Activated T-helper 2 cell treated with anti-CD3 and anti-CD28 coated beads, Interferon-gamma antibody, Interleukin-2, Interleukin-4, amounts not matched to agents 10 μg/mL and 5 μg/mL and 100 μg/mL, durations not matched to agents 14 hours and 24 hours and 36 hours (primary cell): ENCODE measurements around the gene CLCN3. TPM values are rescaled to one million over a fixed set of nuclear protein-coding genes. Genes with fewer than 3 reads are reported as not detected.
"Not testable (repeated sequence)": the region's sequence is repeated elsewhere in the genome, so short reads cannot be mapped to it uniquely, and the experiment has no call there.

ENCODE experiments used
- DNase-seq: peaks from one replicate; pipeline ENCODE4 v3.0.0; 2021; ENCODE audit warnings: low spot score
- H3K27ac Mint-ChIP-seq: one replicate; pipeline ENCODE4 v1.8.0; 2021; ENCODE audit warnings: mixed read lengths
- H3K27me3 Mint-ChIP-seq: one replicate; pipeline ENCODE4 v1.8.0; 2021; ENCODE audit warnings: low read depth, mixed read lengths
- H3K36me3 Mint-ChIP-seq: one replicate; pipeline ENCODE4 v1.8.0; 2021; ENCODE audit warnings: low read depth, mixed read lengths
- H3K4me1 Mint-ChIP-seq: one replicate; pipeline ENCODE4 v1.8.0; 2021; ENCODE audit warnings: low read depth, mixed read lengths
- H3K4me3 Mint-ChIP-seq: one replicate; pipeline ENCODE4 v1.8.0; 2021; ENCODE audit warnings: low read depth, mild to moderate bottlenecking, moderate library complexity, mixed read lengths
- H3K9me3 Mint-ChIP-seq: one replicate; pipeline ENCODE4 v1.8.0; 2021; ENCODE audit warnings: mixed read lengths
- intact Hi-C: fragments of 100-400 bp; cut with micrococcal nuclease; formaldehyde crosslinking; loops from one replicate; pipeline ENCODE4 v1.15.1; 2023
- total RNA-seq: library from RNA; stranded (reverse); gene quantifications from 2 replicates; pipeline ENCODE4 v1.2.3, GENCODE V29; 2022

CLCN3 gene
- total RNA-seq, 1 donor from 2014 or later, result 25.6 TPM

DNA sequence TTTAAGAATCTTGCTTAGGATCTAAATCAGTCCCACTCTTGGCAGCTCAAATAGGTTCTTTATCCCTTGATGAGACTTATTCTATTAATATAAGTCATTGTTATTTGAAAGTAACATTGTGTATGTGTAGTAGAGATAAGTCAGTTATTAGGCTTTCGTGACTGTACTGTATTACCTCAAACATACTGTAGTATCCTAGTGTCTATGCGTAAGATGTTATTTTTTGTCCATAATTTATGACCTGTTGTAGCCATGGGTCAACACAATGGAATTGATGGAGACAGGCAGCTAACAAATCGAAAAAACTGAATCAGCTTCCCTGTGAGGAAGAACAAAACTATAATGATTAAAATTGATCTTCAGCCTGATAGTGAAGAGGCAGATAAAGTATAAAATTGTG, 41.8 kb downstream of the CLCN3 start:
- H3K27ac Mint-ChIP-seq, result no peak overlapping the region
- no peaks in the 10 kb centered on the region for H3K9me3 Mint-ChIP-seq
- H3K4me3 Mint-ChIP-seq, result no peak overlapping the region
- intact Hi-C loops, result loop anchor here (5.0 kb wide), 1 partner anchor 60 kb away; no protein-coding TSS in a partner anchor
- H3K36me3 Mint-ChIP-seq, result peaks cover 17% of the 10 kb centered on the region
- no peaks in the 10 kb centered on the region for H3K27me3 Mint-ChIP-seq
- peaks cover 36% of the 10 kb centered on the region for H3K4me1 Mint-ChIP-seq
- no peak for DNase-seq

DNA sequence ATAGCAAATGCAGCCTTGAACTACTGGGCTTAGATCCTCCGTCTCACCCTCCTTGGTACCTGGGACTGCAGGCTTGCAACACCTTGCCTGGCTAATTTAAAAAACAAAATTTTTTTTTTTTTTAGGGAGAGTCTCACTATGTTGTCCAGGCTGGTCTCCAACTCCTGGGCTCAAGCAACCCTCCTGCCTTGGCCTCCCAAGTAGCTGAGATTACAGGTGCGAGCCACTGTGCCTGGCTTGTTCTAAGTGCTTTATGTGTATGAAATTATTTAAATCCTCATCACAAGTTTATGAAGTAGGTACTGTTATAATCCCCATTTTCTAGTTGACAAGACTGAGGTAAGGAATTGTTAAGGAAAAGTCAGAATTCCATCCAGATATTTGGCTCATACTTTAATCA, 43.0 kb downstream of the CLCN3 start:
- Mint-ChIP-seq H3K4me1 (peaks cover 34% of the 10 kb centered on the region), H3K36me3 (peaks cover 28% of the 10 kb centered on the region), H3K9me3 (no peaks in the 10 kb centered on the region), H3K27me3 (no peaks in the 10 kb centered on the region), H3K27ac (no peak overlapping the region), H3K4me3 (no peak overlapping the region)
- no peak for DNase-seq
- intact Hi-C loops, result loop anchor here (5.0 kb wide), 1 partner anchor 59 kb away; no protein-coding TSS in a partner anchor

- H3K4me3 Mint-ChIP-seq, result no peak overlapping the region
- intact Hi-C loops, result loop anchor here (5.0 kb wide), 1 partner anchor 58 kb away; no protein-coding TSS in a partner anchor
- H3K4me1 Mint-ChIP-seq, result peaks cover 33% of the 10 kb centered on the region
These were observed 43.5 kb downstream of the CLCN3 start for GRCh38 chr4:169663831-169664230.

GRCh38 chr4:169664615-169665014, 44.2 kb downstream of the CLCN3 start:
- peaks cover 31% of the 10 kb centered on the region for H3K4me1 Mint-ChIP-seq
- no peak overlapping the region for H3K4me3 Mint-ChIP-seq
- no peaks in the 10 kb centered on the region for H3K9me3 Mint-ChIP-seq
- DNase-seq, result no peak
- intact Hi-C loops, result loop anchor here (1.0 to 5.0 kb wide), 3 partner anchors 38 to 362 kb away; partner anchors contain the start of gene MFAP3L
- H3K36me3 Mint-ChIP-seq, result peaks cover 35% of the 10 kb centered on the region
- no peaks in the 10 kb centered on the region for H3K27me3 Mint-ChIP-seq
- H3K27ac Mint-ChIP-seq, result no peak overlapping the region

More at GRCh38 chr4:169663831-169664230, 43.5 kb downstream of the CLCN3 start:
- Mint-ChIP-seq H3K27me3 (no peaks in the 10 kb centered on the region), H3K9me3 (no peaks in the 10 kb centered on the region), H3K36me3 (peaks cover 32% of the 10 kb centered on the region), H3K27ac (no peak overlapping the region)
- DNase-seq, result no peak

DNA sequence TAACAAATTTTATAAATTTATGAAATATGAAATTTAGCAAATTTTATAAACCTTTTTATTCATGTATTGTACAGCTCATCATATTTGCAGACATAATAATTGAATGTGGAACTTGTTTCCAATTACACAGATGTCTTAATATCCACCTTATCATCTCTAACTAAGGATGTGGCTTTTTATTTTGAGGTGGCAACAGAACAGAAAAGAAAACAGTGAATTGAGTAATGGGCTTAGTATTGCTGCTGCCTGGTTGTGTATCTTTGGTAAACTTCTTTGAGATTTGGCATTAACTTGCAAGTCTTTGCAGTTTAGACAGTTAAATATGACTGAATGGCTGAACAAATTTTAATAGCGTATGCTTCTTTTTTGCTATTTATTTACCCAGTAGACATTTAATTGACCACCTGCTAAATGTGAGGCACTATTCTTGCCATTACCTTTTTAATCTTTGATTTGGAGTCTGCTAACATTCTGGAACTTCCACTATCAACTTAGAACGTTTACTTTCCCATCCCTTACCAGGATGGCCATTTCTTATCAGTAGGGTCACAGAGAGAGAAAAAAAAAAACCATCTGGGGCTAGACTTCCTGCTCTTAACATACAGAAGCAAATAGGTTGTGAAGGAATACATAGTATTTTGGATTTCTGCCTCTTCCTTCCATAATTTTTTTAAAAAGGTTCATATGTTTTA, 44.8 kb downstream of the CLCN3 start:
- intact Hi-C loops, result loop anchor here (1.0 to 5.0 kb wide), 2 partner anchors 37 to 361 kb away; partner anchors contain the start of gene MFAP3L
- DNase-seq, result no peak
- peaks cover 40% of the 10 kb centered on the region for H3K36me3 Mint-ChIP-seq
- peak overlapping the region; percentile 38 for H3K4me3 Mint-ChIP-seq
- no peaks in the 10 kb centered on the region for H3K9me3 Mint-ChIP-seq
- H3K27ac Mint-ChIP-seq, result peak overlapping the region; percentile 17
- peaks cover 30% of the 10 kb centered on the region for H3K4me1 Mint-ChIP-seq
- no peaks in the 10 kb centered on the region for H3K27me3 Mint-ChIP-seq

- Mint-ChIP-seq H3K27ac (no peak overlapping the region), H3K4me1 (peaks cover 19% of the 10 kb centered on the region), H3K9me3 (no peaks in the 10 kb centered on the region), H3K36me3 (peaks cover 54% of the 10 kb centered on the region), H3K4me3 (no peak overlapping the region), H3K27me3 (no peaks in the 10 kb centered on the region)
- intact Hi-C loops, result loop anchor here (5.0 kb wide), 1 partner anchor 34 kb away; no protein-coding TSS in a partner anchor
- no peak for DNase-seq
These were observed 47.8 kb downstream of the CLCN3 start for GRCh38 chr4:169668069-169668721.

DNA sequence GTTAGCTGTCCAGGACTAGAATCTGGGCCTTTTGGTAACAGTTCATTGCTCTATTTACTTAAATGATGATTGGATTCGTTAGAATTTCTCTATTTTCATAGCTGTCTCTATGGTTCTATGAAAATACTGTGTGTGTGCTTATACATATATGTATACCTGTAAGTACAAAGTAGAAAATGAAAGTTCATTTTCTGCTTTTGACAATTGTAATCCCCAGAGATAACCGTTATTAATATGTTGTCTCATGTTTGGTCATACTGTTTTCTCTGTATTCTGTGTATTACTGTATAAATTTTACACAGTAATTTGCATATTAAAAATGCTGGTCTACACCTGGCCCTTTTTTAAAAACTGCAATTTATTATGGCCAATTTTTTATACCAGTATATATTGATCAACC, 55.4 kb downstream of the CLCN3 start:
- peaks cover 27% of the 10 kb centered on the region for H3K36me3 Mint-ChIP-seq
- H3K4me1 Mint-ChIP-seq, result peaks cover 2% of the 10 kb centered on the region
- H3K27me3 Mint-ChIP-seq, result no peaks in the 10 kb centered on the region
- no peak overlapping the region for H3K27ac Mint-ChIP-seq
- H3K4me3 Mint-ChIP-seq, result no peak overlapping the region
- peaks cover 3% of the 10 kb centered on the region for H3K9me3 Mint-ChIP-seq
- no peak for DNase-seq
- intact Hi-C loops, result no loop called here

DNA sequence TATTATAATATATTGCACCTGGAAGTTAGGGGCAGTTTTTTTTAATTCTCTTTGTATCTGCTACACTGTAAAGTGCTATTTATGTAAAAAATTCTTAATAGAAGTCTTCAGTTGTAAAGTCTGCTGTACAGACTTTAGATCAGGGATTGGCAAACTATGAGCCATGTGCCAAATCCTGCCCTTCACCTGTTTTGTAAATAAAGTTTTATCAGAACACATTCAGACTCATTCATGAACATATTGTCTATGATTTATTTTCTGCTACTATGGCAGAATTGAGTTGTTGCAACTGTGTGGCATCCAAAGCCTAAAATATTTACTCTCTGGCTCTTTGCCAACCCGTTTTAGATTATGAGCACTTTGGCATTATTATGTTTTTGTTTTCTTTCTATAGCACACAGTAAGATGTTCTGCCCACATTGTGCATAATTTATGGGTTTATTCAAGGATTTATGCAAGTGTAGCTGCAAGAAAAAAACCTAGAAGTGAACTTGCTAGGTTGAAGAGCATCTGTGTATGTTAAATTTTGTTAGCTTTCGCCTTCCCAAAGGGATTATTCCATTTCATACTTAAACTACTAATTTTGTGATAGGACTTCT, 56.9 kb downstream of the CLCN3 start:
- Mint-ChIP-seq H3K4me1 (peaks cover 2% of the 10 kb centered on the region), H3K27ac (no peak overlapping the region), H3K9me3 (peaks cover 3% of the 10 kb centered on the region), H3K36me3 (peaks cover 20% of the 10 kb centered on the region), H3K4me3 (no peak overlapping the region), H3K27me3 (no peaks in the 10 kb centered on the region)
- no peak for DNase-seq
- intact Hi-C loops, result no loop called here

DNA sequence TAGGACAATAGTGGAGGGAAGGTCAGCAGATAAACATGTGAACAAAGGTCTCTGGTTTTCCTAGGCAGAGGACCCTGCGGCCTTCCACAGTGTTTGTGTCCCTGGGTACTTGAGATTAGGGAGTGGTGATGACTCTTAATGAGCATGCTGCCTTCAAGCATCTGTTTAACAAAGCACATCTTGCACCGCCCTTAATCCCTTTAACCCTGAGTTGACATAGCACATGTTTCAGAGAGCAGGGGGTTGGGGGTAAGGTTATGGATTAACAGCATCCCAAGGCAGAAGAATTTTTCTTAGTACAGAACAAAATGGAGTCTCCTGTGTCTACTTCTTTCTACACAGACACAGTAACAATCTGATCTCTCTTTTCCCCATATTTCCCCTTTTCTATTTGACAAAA, 58.1 kb downstream of the CLCN3 start:
- H3K36me3 Mint-ChIP-seq, result peaks cover 25% of the 10 kb centered on the region
- not testable (repeated sequence) for H3K4me1 Mint-ChIP-seq, H3K4me3 Mint-ChIP-seq

GRCh38 chr4:169678951-169679591, 58.7 kb downstream of the CLCN3 start:
- DNase-seq, H3K9me3 Mint-ChIP-seq, H3K4me1 Mint-ChIP-seq, H3K27ac Mint-ChIP-seq, intact Hi-C loops, H3K27me3 Mint-ChIP-seq, H3K4me3 Mint-ChIP-seq: not testable (repeated sequence)
- H3K36me3 Mint-ChIP-seq, result peaks cover 29% of the 10 kb centered on the region

More for the DNA sequence above, 58.1 kb downstream of the CLCN3 start:
- intact Hi-C loops, H3K27me3 Mint-ChIP-seq, H3K9me3 Mint-ChIP-seq, DNase-seq, H3K27ac Mint-ChIP-seq: not testable (repeated sequence)

GRCh38 chr4:169682372-169683047, 62.1 kb downstream of the CLCN3 start:
- intact Hi-C loops, result no loop called here
- Mint-ChIP-seq H3K36me3 (peaks cover 32% of the 10 kb centered on the region), H3K27ac (no peak overlapping the region)

GRCh38 chr4:169689681-169690080, 69.3 kb downstream of the CLCN3 start:
- intact Hi-C loops, result no loop called here
- Mint-ChIP-seq H3K9me3 (no peaks in the 10 kb centered on the region), H3K27ac (no peak overlapping the region), H3K36me3 (peaks cover 25% of the 10 kb centered on the region), H3K4me3 (no peak overlapping the region), H3K4me1 (no peaks in the 10 kb centered on the region), H3K27me3 (no peaks in the 10 kb centered on the region)
- no peak for DNase-seq

More at GRCh38 chr4:169682372-169683047, 62.1 kb downstream of the CLCN3 start:
- no peak overlapping the region for H3K4me3 Mint-ChIP-seq
- DNase-seq, result no peak
- no peaks in the 10 kb centered on the region for H3K27me3 Mint-ChIP-seq
- H3K4me1 Mint-ChIP-seq, result no peaks in the 10 kb centered on the region
- peaks cover 3% of the 10 kb centered on the region for H3K9me3 Mint-ChIP-seq
